HuH-7.5 (cell line): ENCODE results near the gene WASF1.
"Not testable (repeated sequence)": the region's sequence is repeated elsewhere in the genome, so short reads cannot be mapped to it uniquely, and the experiment has no call there.

Source experiments
- DNase-seq: peaks from one replicate; pipeline ENCODE4 v3.0.0; 2011; ENCODE audit warnings: low spot score

Gene WASF1

GRCh38 chr6:110089323-110089722 lies 90.1 kb downstream of the WASF1 start:
- DNase-seq: no peak

- no peak for DNase-seq
Observed at GRCh38 chr6:110085285-110085684, 94.2 kb downstream of the WASF1 start.

GRCh38 chr6:110083875-110084585 lies 95.4 kb downstream of the WASF1 start:
- no peak for DNase-seq

GRCh38 chr6:110075406-110075805 lies 104.1 kb downstream of the WASF1 start:
- no peak for DNase-seq

- DNase-seq: not testable (repeated sequence)
Observed at GRCh38 chr6:110073474-110073873, 106.0 kb downstream of the WASF1 start.

GRCh38 chr6:110068592-110068967 lies 110.9 kb downstream of the WASF1 start:
- DNase-seq: no peak

- DNase-seq: no peak
Observed at GRCh38 chr6:110067837-110068591, 111.5 kb downstream of the WASF1 start.

GRCh38 chr6:110064744-110065524 lies 114.5 kb downstream of the WASF1 start:
- no peak for DNase-seq

GRCh38 chr6:110063594-110064263 lies 115.7 kb downstream of the WASF1 start:
- DNase-seq: no peak

GRCh38 chr6:110055387-110055735 lies 124.1 kb downstream of the WASF1 start:
- no peak for DNase-seq

- no peak for DNase-seq
Observed at GRCh38 chr6:110054664-110055386, 124.6 kb downstream of the WASF1 start.

- no peak for DNase-seq
Observed at GRCh38 chr6:110053395-110054240, 125.9 kb downstream of the WASF1 start.

GRCh38 chr6:110050440-110050813 lies 129.0 kb downstream of the WASF1 start:
- no peak for DNase-seq
